HEK293 (cell line): ENCODE measurements around the gene CTAGE1.
A peak's percentile ranks its signal among the peaks of the same experiment; 100 is the strongest.

Experiments
- KLF1 ChIP-seq: fragments of 450-650 bp; formaldehyde crosslinking; IDR thresholded peaks from 2 replicates; pipeline ENCODE4 v1.5.1; 2016; ENCODE audit warnings: missing biosample characterization, missing genetic modification characterization
- KLF10 ChIP-seq: fragments of 450-650 bp; IDR thresholded peaks from 2 replicates; pipeline ENCODE4 v1.5.1; 2018; ENCODE audit warnings: missing biosample characterization, mild to moderate bottlenecking, missing genetic modification characterization
- MZF1 ChIP-seq: fragments of 450-650 bp; formaldehyde crosslinking; IDR thresholded peaks from 2 replicates; pipeline ENCODE4 v1.5.1; 2017; ENCODE audit warnings: missing biosample characterization, missing genetic modification characterization, borderline replicate concordance
- RBAK ChIP-seq: fragments of 450-650 bp; formaldehyde crosslinking; IDR thresholded peaks from 2 replicates; pipeline ENCODE4 v1.5.1; 2016; ENCODE audit warnings: missing biosample characterization, missing genetic modification characterization
- SALL2 ChIP-seq: fragments of 450-650 bp; formaldehyde crosslinking; IDR thresholded peaks from 2 replicates; pipeline ENCODE4 v1.5.0; 2017; ENCODE audit warnings: missing biosample characterization, mild to moderate bottlenecking, missing genetic modification characterization, borderline replicate concordance
- SCRT2 ChIP-seq: fragments of 450-650 bp; formaldehyde crosslinking; IDR thresholded peaks from 2 replicates; pipeline ENCODE4 v1.5.1; 2016; ENCODE audit warnings: missing biosample characterization, missing genetic modification characterization
- SETDB1 ChIP-seq: IDR thresholded peaks from one replicate; pipeline ENCODE4 v1.6.1; 2017; ENCODE audit warnings: mild to moderate bottlenecking, low read length, moderate library complexity, mixed read lengths; ENCODE audit not compliant: insufficient read length
- ZBTB17 ChIP-seq: fragments of 450-650 bp; formaldehyde crosslinking; IDR thresholded peaks from 2 replicates; pipeline ENCODE4 v1.5.1; 2016; ENCODE audit warnings: missing biosample characterization, missing genetic modification characterization
- ZBTB20 ChIP-seq: fragments of 450-650 bp; formaldehyde crosslinking; IDR thresholded peaks from 2 replicates; pipeline ENCODE4 v1.5.1; 2016; ENCODE audit warnings: missing biosample characterization, missing genetic modification characterization
- ZBTB21 ChIP-seq: fragments of 450-650 bp; formaldehyde crosslinking; IDR thresholded peaks from 2 replicates; pipeline ENCODE4 v1.5.1; 2017; ENCODE audit warnings: missing biosample characterization, missing genetic modification characterization
- ZBTB6 ChIP-seq: fragments of 450-650 bp; formaldehyde crosslinking; IDR thresholded peaks from 2 replicates; pipeline ENCODE4 v1.5.1; 2017; ENCODE audit warnings: missing biosample characterization, missing genetic modification characterization
- ZEB2 ChIP-seq: fragments of 450-650 bp; formaldehyde crosslinking; IDR thresholded peaks from 2 replicates; pipeline ENCODE4 v1.5.1; 2016; ENCODE audit warnings: missing biosample characterization, missing genetic modification characterization
- ZFP3 ChIP-seq: fragments of 450-650 bp; formaldehyde crosslinking; IDR thresholded peaks from 2 replicates; pipeline ENCODE4 v1.5.1; 2016; ENCODE audit warnings: low read depth, missing biosample characterization, missing genetic modification characterization
- ZNF138 ChIP-seq: fragments of 450-650 bp; formaldehyde crosslinking; IDR thresholded peaks from 2 replicates; pipeline ENCODE4 v1.5.1; 2016; ENCODE audit warnings: missing biosample characterization, missing genetic modification characterization, borderline replicate concordance
- ZNF157 ChIP-seq: fragments of 450-650 bp; formaldehyde crosslinking; IDR thresholded peaks from 2 replicates; pipeline ENCODE4 v1.5.1; 2016; ENCODE audit warnings: missing biosample characterization, missing genetic modification characterization
- ZNF211 ChIP-seq: fragments of 450-650 bp; formaldehyde crosslinking; IDR thresholded peaks from 2 replicates; pipeline ENCODE4 v1.5.1; 2016; ENCODE audit warnings: low read depth, missing biosample characterization, missing genetic modification characterization
- ZNF324 ChIP-seq: fragments of 450-650 bp; formaldehyde crosslinking; IDR thresholded peaks from 2 replicates; pipeline ENCODE4 v1.5.1; 2016; ENCODE audit warnings: missing biosample characterization, missing genetic modification characterization
- ZNF366 ChIP-seq: fragments of 450-650 bp; formaldehyde crosslinking; conservative IDR thresholded peaks from 2 replicates; pipeline ENCODE4 v1.5.1; 2016; ENCODE audit warnings: missing biosample characterization, missing genetic modification characterization
- ZNF394 ChIP-seq: fragments of 450-650 bp; formaldehyde crosslinking; IDR thresholded peaks from 2 replicates; pipeline ENCODE4 v1.5.1; 2016; ENCODE audit warnings: missing biosample characterization, missing genetic modification characterization, mild to moderate bottlenecking, moderate library complexity, borderline replicate concordance
- ZNF514 ChIP-seq: fragments of 450-650 bp; formaldehyde crosslinking; IDR thresholded peaks from 2 replicates; pipeline ENCODE4 v1.5.1; 2016; ENCODE audit warnings: missing biosample characterization, missing genetic modification characterization
- ZNF529 ChIP-seq: fragments of 450-650 bp; formaldehyde crosslinking; IDR thresholded peaks from 2 replicates; pipeline ENCODE4 v1.5.1; 2017; ENCODE audit warnings: missing genetic modification characterization, missing biosample characterization; ENCODE audit not compliant: insufficient replicate concordance
- ZNF677 ChIP-seq: fragments of 450-650 bp; IDR thresholded peaks from 2 replicates; pipeline ENCODE4 v1.5.0; 2018; ENCODE audit warnings: missing biosample characterization, mild to moderate bottlenecking, missing genetic modification characterization, moderate library complexity
- ZNF701 ChIP-seq: fragments of 450-650 bp; formaldehyde crosslinking; IDR thresholded peaks from 2 replicates; pipeline ENCODE4 v1.5.1; 2016; ENCODE audit warnings: missing biosample characterization, missing genetic modification characterization
- ZNF791 ChIP-seq: fragments of 450-650 bp; formaldehyde crosslinking; IDR thresholded peaks from 2 replicates; pipeline ENCODE4 v1.5.1; 2016; ENCODE audit warnings: missing biosample characterization, missing genetic modification characterization
- TF ChIP-seq, protein P1 (sequence below): fragments of 450-650 bp; formaldehyde crosslinking; IDR thresholded peaks from 2 replicates; pipeline ENCODE4 v1.5.1; 2016; ENCODE audit warnings: missing biosample characterization, missing genetic modification characterization
- TF ChIP-seq, protein P2 (sequence below): fragments of 450-650 bp; formaldehyde crosslinking; IDR thresholded peaks from 2 replicates; pipeline ENCODE4 v1.5.1; 2016; ENCODE audit warnings: missing biosample characterization, missing genetic modification characterization

Gene CTAGE1

DNA sequence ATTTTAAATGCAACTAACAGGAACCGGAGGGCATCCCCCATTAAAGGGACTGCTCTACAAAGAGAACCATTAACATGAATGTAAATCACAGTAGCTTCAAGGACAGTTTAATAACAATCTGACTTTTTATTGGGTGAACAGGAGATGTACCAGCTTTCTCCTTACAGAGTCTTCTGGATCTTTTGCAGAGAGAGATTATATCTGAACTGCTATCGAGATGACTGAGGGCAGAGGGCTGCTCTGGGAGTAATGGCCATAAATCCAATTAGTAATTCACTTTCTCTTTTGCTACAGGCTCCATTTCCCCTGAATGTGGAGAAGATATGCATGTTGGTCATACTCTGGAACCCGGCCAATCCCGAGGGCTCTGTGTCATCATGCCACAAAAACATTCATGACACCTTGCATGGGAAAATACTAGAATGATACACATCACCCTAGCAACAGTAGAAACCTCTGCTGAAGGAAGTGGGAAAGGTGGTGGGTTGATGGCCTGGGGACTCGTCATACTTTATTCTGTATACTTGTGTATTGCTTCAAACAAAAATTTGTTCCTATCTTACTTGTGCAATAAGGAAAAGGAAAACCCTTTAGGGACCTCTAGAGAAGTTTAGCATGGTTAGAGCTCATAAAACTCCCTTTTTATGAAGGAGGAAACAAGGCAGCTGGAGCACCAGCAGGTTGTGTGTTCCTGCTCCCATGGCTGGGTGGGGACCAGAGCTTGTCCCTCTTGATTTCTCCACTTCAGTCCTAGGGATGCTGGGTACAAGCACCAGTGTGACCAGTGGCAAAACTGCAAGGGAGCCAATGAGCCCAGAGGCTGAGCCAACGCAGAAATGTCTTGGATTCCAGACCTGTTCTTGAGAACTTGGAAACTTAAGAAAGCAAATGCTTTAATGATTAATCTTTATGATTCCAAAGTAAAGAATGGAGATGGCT is 26.0 kb downstream of the CTAGE1 start (continued):
- TF ChIP-seq ZBTB6 (tag by site-specific recombination): 0 out of 2 replicates have a peak, but pooled peaks have one; percentile 59
- no peak for TF ChIP-seq SCRT2 (tag by site-specific recombination)
- TF ChIP-seq SALL2: no peak
- no peak for TF ChIP-seq ZNF324 (tag by site-specific recombination)
- TF ChIP-seq SETDB1: no peak
- no peak for TF ChIP-seq ZNF529 (tag by site-specific recombination)
- TF ChIP-seq ZBTB17 (tag by site-specific recombination): 0 out of 2 replicates have a peak, but pooled peaks have one; percentile 25
- TF ChIP-seq KLF1 (tag by site-specific recombination): no peak
- TF ChIP-seq ZNF157 (tag by site-specific recombination): no peak
- no peak for TF ChIP-seq ZNF701 (tag by site-specific recombination)
- TF ChIP-seq ZNF394 (tag by site-specific recombination): no peak
- TF ChIP-seq MZF1 (tag by site-specific recombination): no peak
- TF ChIP-seq ZFP3 (tag by site-specific recombination): no peak
- no peak for TF ChIP-seq ZEB2 (tag by site-specific recombination)
- TF ChIP-seq ZNF211: no peak
- TF ChIP-seq ZNF138 (tag by site-specific recombination): no peak
- no peak for TF ChIP-seq RBAK (tag by site-specific recombination)
- no peak for TF ChIP-seq ZNF791
- no peak for TF ChIP-seq ZNF514 (tag by site-specific recombination)
- TF ChIP-seq, protein P1, sequence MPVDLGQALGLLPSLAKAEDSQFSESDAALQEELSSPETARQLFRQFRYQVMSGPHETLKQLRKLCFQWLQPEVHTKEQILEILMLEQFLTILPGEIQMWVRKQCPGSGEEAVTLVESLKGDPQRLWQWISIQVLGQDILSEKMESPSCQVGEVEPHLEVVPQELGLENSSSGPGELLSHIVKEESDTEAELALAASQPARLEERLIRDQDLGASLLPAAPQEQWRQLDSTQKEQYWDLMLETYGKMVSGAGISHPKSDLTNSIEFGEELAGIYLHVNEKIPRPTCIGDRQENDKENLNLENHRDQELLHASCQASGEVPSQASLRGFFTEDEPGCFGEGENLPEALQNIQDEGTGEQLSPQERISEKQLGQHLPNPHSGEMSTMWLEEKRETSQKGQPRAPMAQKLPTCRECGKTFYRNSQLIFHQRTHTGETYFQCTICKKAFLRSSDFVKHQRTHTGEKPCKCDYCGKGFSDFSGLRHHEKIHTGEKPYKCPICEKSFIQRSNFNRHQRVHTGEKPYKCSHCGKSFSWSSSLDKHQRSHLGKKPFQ (tag by site-specific recombination): no peak
- TF ChIP-seq, protein P2, sequence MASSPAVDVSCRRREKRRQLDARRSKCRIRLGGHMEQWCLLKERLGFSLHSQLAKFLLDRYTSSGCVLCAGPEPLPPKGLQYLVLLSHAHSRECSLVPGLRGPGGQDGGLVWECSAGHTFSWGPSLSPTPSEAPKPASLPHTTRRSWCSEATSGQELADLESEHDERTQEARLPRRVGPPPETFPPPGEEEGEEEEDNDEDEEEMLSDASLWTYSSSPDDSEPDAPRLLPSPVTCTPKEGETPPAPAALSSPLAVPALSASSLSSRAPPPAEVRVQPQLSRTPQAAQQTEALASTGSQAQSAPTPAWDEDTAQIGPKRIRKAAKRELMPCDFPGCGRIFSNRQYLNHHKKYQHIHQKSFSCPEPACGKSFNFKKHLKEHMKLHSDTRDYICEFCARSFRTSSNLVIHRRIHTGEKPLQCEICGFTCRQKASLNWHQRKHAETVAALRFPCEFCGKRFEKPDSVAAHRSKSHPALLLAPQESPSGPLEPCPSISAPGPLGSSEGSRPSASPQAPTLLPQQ (tag by site-specific recombination): peak; percentile 71; the same call in 1 of the 2 replicates
- no peak for TF ChIP-seq ZBTB21 (tag by site-specific recombination)
- TF ChIP-seq ZNF677 (tag by site-specific recombination): no peak
- TF ChIP-seq ZNF366 (tag by site-specific recombination): peak; percentile 58
- no peak for TF ChIP-seq KLF10
- TF ChIP-seq ZBTB20 (tag by site-specific recombination): no peak
- TF ChIP-seq, all 188 proteins: peak for 8
